Endothelial cell of umbilical vein (primary cell): ENCODE measurements around the gene LRRC71. TPM values are rescaled to one million over a fixed set of nuclear protein-coding genes. Genes with fewer than 3 reads are reported as not detected.

Experiments used
- BruUV-seq: library from RNA; stranded (reverse); fragments of 400-500 nt; replicated peaks from 2 replicates; lab custom pipeline; 2021; lab: Mats Ljungman, UMichigan
- CTCF ChIA-PET: fragments of 300-600, 350-600 bp; sonication (Branson Sonifier 250); formaldehyde crosslinking; loops from one replicate; lab custom pipeline; 2021; ENCODE audit warnings: antibody characterized with exemption, inconsistent platforms; lab: Charles Lee
- POLR2A ChIA-PET: fragments of 300-600, 350-600 bp; sonication (Branson Sonifier 250); formaldehyde crosslinking; loops from one replicate; lab custom pipeline; 2021; ENCODE audit warnings: antibody characterized with exemption, inconsistent platforms; lab: Charles Lee
- DNase-seq: peaks from one replicate; pipeline ENCODE4 v3.0.0-alpha.2; 2011; ENCODE audit warnings: low read depth, low spot score
- FAIRE-seq: peaks from 2 replicates; lab custom pipeline; 2011; peaks lifted over from hg19 to GRCh38; lab: Jason Lieb, UNC
- H2AFZ ChIP-seq: 2 replicates; pipeline ENCODE4 v1.6.0; 2012; ENCODE audit warnings: low read depth, low read length, control low read depth, inconsistent platforms
- H3K27ac ChIP-seq: 2 replicates; pipeline ENCODE4 v1.5.1; 2011; ENCODE audit warnings: low read depth, mild to moderate bottlenecking, control low read depth, low read length, moderate library complexity; ENCODE audit not compliant: insufficient read depth
- H3K27me3 ChIP-seq, 2 experiments: 2 replicates each; pipeline versions ENCODE4 v1.6.0 to v1.6.1; 2011; ENCODE audit warnings: low read length in 2 of 2, mixed read lengths in 1 of 2; ENCODE audit not compliant: control insufficient read depth in 2 of 2, insufficient read depth in 2 of 2
- H3K36me3 ChIP-seq, 2 experiments: 2 replicates in 1 of 2; 3 replicates in 1 of 2; pipeline ENCODE4 v1.5.1; 2011; ENCODE audit warnings: low read length in 2 of 2, mild to moderate bottlenecking in 1 of 2, moderate library complexity in 1 of 2; ENCODE audit not compliant: control insufficient read depth in 2 of 2, insufficient read depth in 2 of 2; ENCODE audit errors: extremely low read depth in 1 of 2
- H3K4me1 ChIP-seq: 3 replicates; pipeline ENCODE4 v1.5.1; 2011; ENCODE audit warnings: mild to moderate bottlenecking, low read length; ENCODE audit not compliant: control insufficient read depth, insufficient read depth; ENCODE audit errors: extremely low read depth
- H3K4me2 ChIP-seq: 2 replicates; pipeline ENCODE4 v1.6.1; 2011; ENCODE audit warnings: low read length, control low read depth, mixed read lengths; ENCODE audit not compliant: insufficient read depth
- H3K4me3 ChIP-seq, 3 experiments: fragments of 200-600 bp in 1 of 3; sonication (generic), shearing (Covaris generic) in 1 of 3; replicated peaks in 1 of 3; 2 replicates each; pipeline ENCODE4 v1.5.1; 2011 to 2016; ENCODE audit warnings: control low read depth in 3 of 3, low read length in 3 of 3, mild to moderate bottlenecking in 2 of 3, inconsistent platforms in 1 of 3, low read depth in 1 of 3, moderate library complexity in 1 of 3; ENCODE audit not compliant: insufficient read depth in 1 of 3
- H3K79me2 ChIP-seq: 2 replicates; pipeline ENCODE4 v1.6.0; 2012; ENCODE audit warnings: low read length, inconsistent platforms; ENCODE audit not compliant: control insufficient read depth, insufficient read depth
- H3K9ac ChIP-seq: replicated peaks from 2 replicates; pipeline ENCODE3; 2011; ENCODE audit warnings: low read length, control low read depth; ENCODE audit not compliant: insufficient read depth; ENCODE audit errors: extremely low read depth
- H3K9me1 ChIP-seq: replicated peaks from 3 replicates; pipeline ENCODE4 v1.6.0; 2011; ENCODE audit warnings: mild to moderate bottlenecking, low read length; ENCODE audit not compliant: control insufficient read depth, insufficient read depth; ENCODE audit errors: extremely low read depth
- H3K9me3 ChIP-seq: replicated peaks from 2 replicates; pipeline ENCODE4 v1.5.1; 2012; ENCODE audit warnings: low read length, inconsistent platforms; ENCODE audit not compliant: control insufficient read depth, insufficient read depth
- H4K20me1 ChIP-seq: replicated peaks from 2 replicates; pipeline ENCODE3; 2011; ENCODE audit warnings: mild to moderate bottlenecking, low read length; ENCODE audit not compliant: control insufficient read depth, insufficient read depth; ENCODE audit errors: extremely low read depth
- EZH2 ChIP-seq: IDR thresholded peaks from 2 replicates; pipeline ENCODE4 v1.6.1; 2012; ENCODE audit warnings: borderline replicate concordance, low read depth, mild to moderate bottlenecking, moderate library complexity, low read length, inconsistent platforms; ENCODE audit not compliant: severe bottlenecking
- FOS ChIP-seq: IDR thresholded peaks from 2 replicates; pipeline ENCODE4 v1.6.1; 2011; ENCODE audit warnings: mild to moderate bottlenecking, low read length, moderate library complexity, borderline replicate concordance; ENCODE audit not compliant: insufficient read depth
- GATA2 ChIP-seq: IDR thresholded peaks from 2 replicates; pipeline ENCODE4 v1.7.0; 2011; ENCODE audit warnings: low read depth, mild to moderate bottlenecking, moderate library complexity, mixed read lengths, low read length; ENCODE audit not compliant: insufficient read length, insufficient read depth
- JUN ChIP-seq: IDR thresholded peaks from 2 replicates; pipeline ENCODE4 v1.6.1; 2011; ENCODE audit warnings: borderline replicate concordance, low read depth; ENCODE audit not compliant: insufficient read length, insufficient read depth
- MYC ChIP-seq: IDR thresholded peaks from one replicate; pipeline ENCODE4 v1.6.1; 2011; ENCODE audit warnings: mild to moderate bottlenecking, low read depth, low read length
- POLR2A ChIP-seq: IDR thresholded peaks from 2 replicates; pipeline ENCODE4 v1.6.1; 2012; ENCODE audit warnings: low read depth, mild to moderate bottlenecking, control low read depth, low read length
- POLR2AphosphoS5 ChIP-seq: IDR thresholded peaks from 2 replicates; pipeline ENCODE4 v1.6.1; 2012; ENCODE audit warnings: low read depth, mild to moderate bottlenecking, control low read depth, low read length, moderate library complexity; ENCODE audit not compliant: insufficient read depth
- dilution Hi-C: fragments of 300-500 bp; cut with MboI; formaldehyde crosslinking; loops from one replicate; pipeline ENCODE4 v1.15.0; 2019; ENCODE audit warnings: low sequenced_read_pairs; ENCODE audit not compliant: extremely low pct_ligation_motif_present
- intact Hi-C: fragments of 100-400 bp; cut with micrococcal nuclease; formaldehyde crosslinking; loops from one replicate; pipeline ENCODE4 v1.10.0; 2022
- polyA plus RNA-seq, 4 experiments: library from polyadenylated mRNA; depleted of rRNA in 3 of 4; stranded (reverse) in 3 of 4; unstranded in 1 of 4; fragments of >200 nt; gene quantifications; 2 replicates each; pipeline versions ENCODE4 v1.2.1 to v1.2.3, GENCODE V29; 2011 to 2012; ENCODE audit warnings: missing spikeins in 1 of 4
- total RNA-seq: library from RNA; stranded (reverse); gene quantifications from 2 replicates; pipeline ENCODE4 v1.2.3, GENCODE V29; 2021
- TF ChIP-seq, protein P1 (sequence below), 2 donors: IDR thresholded peaks; 1 replicate in 1 of 2; 2 replicates in 1 of 2; pipeline ENCODE4 v1.5.1; 2011; ENCODE audit warnings: low read length in 2 of 2, mild to moderate bottlenecking in 2 of 2, moderate library complexity in 2 of 2, control low read depth in 1 of 2, inconsistent platforms in 1 of 2, low read depth in 1 of 2; ENCODE audit not compliant: insufficient read depth in 1 of 2; ENCODE audit errors: extremely low read depth in 1 of 2
- TF ChIP-seq, protein P2 (sequence below): IDR thresholded peaks from 2 replicates; pipeline ENCODE4 v1.6.1; 2011; ENCODE audit not compliant: insufficient read depth, insufficient read length

Gene LRRC71
- total and polyA plus RNA-seq, 2 donors (not counting 3 experiments of a cell fraction or from before 2014, with no cell fraction given): 0.35 to 0.66 TPM

DNA sequence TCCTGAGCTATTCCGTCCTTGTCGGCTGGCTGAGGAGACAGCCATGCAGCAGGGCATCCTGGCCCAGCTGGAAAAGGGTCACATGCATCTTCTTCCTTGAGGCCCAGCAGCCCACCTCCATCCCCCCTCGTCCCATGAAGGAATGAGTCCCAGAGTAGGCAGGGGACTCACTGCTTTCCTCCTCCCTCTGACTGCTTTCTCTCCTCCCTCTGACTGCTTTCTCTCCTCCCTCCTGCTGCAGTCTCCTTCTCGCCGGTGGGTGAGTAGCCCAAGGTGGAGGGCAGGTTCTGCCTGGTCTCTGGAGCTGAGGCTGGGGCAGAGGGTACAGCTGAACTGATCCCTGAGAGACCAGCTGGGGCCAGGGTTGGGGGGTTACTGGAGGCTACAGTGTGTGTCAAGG, 46.3 kb upstream of the LRRC71 start:
- H4K20me1 ChIP-seq: no peaks in the 10 kb centered on the region
- no TSS peak for BruUV-seq
- H3K4me2 ChIP-seq: no peak overlapping the region
- peaks cover 17% of the 10 kb centered on the region for H3K4me1 ChIP-seq
- POLR2A ChIA-PET: no interaction called here
- H3K27ac ChIP-seq: no peak overlapping the region
- no peaks in the 10 kb centered on the region for H3K9me3 ChIP-seq
- no peak for DNase-seq
- H2AFZ ChIP-seq: no peak overlapping the region
- intact Hi-C loops (no loop called here), dilution Hi-C loops (no loop called here)
- peaks cover 4 to 12% of the 10 kb centered on the region in 2 experiments for H3K27me3 ChIP-seq
- H3K4me3 ChIP-seq: no peak overlapping the region
- H3K9ac ChIP-seq: no peak overlapping the region
- no peaks in the 10 kb centered on the region for H3K79me2 ChIP-seq
- no peaks in the 10 kb centered on the region for H3K36me3 ChIP-seq
- CTCF ChIA-PET: interaction anchor here (1.0 to 2.2 kb wide), 4 partner anchors 14 to 148 kb away, joined by 4 to 9 read pairs (median 8); partner anchors contain the start of genes INSRR and NTRK1
- TF ChIP-seq MYC: no peak
- TF ChIP-seq, protein P1, sequence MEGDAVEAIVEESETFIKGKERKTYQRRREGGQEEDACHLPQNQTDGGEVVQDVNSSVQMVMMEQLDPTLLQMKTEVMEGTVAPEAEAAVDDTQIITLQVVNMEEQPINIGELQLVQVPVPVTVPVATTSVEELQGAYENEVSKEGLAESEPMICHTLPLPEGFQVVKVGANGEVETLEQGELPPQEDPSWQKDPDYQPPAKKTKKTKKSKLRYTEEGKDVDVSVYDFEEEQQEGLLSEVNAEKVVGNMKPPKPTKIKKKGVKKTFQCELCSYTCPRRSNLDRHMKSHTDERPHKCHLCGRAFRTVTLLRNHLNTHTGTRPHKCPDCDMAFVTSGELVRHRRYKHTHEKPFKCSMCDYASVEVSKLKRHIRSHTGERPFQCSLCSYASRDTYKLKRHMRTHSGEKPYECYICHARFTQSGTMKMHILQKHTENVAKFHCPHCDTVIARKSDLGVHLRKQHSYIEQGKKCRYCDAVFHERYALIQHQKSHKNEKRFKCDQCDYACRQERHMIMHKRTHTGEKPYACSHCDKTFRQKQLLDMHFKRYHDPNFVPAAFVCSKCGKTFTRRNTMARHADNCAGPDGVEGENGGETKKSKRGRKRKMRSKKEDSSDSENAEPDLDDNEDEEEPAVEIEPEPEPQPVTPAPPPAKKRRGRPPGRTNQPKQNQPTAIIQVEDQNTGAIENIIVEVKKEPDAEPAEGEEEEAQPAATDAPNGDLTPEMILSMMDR (IDR thresholded peaks at IDR 0.05; ENCODE audit: extremely low read depth in 1 of 2, insufficient read depth in 1 of 2, low read depth in 1 of 2, low read length in 2 of 2): no peak
- TF ChIP-seq, protein P2, sequence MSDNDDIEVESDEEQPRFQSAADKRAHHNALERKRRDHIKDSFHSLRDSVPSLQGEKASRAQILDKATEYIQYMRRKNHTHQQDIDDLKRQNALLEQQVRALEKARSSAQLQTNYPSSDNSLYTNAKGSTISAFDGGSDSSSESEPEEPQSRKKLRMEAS: no peak
- no peak for TF ChIP-seq POLR2AphosphoS5
- TF ChIP-seq JUN: no peak
- TF ChIP-seq FOS: no peak
- no peak for TF ChIP-seq POLR2A
- no peak for TF ChIP-seq GATA2
- TF ChIP-seq EZH2: no peak
- H3K9me1 ChIP-seq: no peaks in the 10 kb centered on the region
- FAIRE-seq: no peak
